Activated CD4-positive, CD25-positive, alpha-beta regulatory T cell treated with anti-CD3 and anti-CD28 coated beads, Interleukin-2, amount 50 U/mL, for 24 hours (primary cell): ENCODE measurements around the gene ERICH2.

Source experiments
- ATAC-seq, 2 donors: fragments of 150-1000 bp; cut with Tn5 transposase; one replicate each; pipeline ENCODE4 v1.10.0; 2021; ENCODE audit warnings: mild to moderate bottlenecking in 1 of 2, moderate library complexity in 1 of 2

ERICH2 gene

DNA sequence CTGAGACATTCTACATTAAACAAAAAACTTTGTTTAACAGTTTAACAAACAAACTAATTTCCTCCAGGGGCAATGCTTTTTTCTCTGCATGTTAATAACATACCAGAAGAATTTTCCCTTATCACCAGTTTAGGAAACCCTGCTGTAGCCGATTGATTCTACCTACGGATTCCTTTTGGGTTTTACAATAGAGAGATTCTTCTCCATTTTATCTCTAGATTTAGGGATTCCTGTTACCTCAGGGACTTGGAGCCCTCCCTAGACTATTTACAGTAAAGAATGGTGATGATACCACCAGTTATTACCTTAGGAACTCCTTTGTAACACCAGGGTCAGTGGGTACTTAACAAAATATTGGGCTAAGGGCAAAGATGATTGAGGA is 5.3 kb upstream of the ERICH2 start:
- ATAC-seq, result no peak

- no peak for ATAC-seq
Observed at GRCh38 chr2:170766693-170767092, 3.5 kb upstream of the ERICH2 start.

GRCh38 chr2:170770606-170771420 is 635 bp downstream of the ERICH2 start:
- ATAC-seq, result peak; percentile 82 to 90

DNA sequence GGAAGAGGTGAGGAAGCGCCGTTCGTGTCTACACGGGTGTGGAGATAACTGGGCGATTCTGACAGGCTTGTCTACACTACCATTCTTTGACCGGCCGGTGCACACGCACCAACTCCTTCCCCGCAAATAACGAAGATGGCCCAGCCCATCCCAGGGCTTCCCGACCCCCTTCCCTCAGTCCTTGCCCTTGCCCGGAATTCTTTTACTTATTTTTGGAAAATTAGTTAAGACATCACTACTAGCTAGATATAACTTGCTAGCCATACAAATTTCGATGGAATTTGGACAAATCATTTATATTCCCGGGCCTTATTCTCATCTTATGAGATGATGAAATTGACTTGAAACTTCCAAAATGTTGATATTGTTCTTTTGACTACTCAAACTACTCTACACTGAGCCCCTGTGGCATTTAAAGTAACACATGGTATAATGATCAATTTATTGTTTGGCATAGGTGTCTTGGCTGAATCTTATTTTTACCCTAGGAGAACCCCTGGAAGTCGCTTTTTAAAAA is 1.3 kb downstream of the ERICH2 start:
- ATAC-seq, result no peak

DNA sequence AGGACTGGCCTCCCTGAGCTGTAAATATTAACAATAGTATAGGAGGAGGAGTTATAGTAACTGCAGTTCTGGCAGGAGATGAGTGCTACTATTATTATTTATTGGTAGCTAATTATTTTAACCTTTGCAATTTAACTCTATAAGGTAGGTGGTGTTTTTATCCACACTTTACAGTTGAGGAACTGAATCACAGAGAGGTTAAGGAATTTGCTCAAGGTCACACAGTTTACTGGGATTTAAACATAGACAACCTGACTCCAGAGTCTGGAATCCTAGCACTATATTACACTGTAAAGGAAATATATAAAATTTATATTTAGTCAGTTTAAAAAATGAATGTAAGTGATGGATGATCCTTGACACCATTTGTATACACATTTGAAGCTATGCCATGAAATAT is 2.1 kb downstream of the ERICH2 start:
- ATAC-seq, result no peak

DNA sequence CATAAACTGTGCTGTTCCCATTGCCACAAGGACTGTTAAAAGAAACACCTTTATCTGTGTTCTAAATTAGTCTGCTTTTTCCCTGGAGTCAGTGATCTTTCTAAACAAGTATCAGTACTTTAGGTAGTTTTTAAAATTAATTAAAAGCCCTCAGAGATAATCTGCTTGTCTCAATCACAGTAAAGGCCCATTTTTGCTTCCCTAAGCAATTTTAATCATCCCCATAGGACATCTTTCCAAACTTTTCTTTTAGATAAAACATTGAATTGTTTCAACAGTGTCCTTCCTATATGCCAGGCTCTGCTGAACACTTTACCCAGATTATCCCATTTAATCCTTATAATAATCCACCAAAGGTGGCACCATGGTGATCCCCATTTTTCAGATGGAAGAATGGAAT is 3.9 kb downstream of the ERICH2 start:
- ATAC-seq, result no peak

DNA sequence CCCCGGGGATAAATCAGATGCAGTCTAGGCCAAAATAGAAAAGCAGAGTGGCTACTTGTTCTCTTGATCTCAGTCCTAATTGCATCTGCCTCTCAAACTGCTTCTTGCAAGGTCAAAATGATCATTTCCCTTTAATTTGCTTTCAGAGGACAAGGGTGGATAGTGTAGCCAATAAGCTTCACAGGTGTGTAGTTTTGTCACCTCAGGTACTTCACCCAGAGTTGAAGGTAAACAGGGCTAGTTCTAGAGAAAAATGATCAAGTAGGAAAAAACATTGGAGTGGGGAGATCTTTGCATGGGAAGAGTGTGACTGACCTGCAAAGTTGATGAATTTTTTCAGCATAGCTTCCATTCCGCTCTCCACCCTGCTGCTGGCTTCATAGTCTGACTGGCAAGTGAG is 8.7 kb downstream of the ERICH2 start:
- ATAC-seq, result no peak

DNA sequence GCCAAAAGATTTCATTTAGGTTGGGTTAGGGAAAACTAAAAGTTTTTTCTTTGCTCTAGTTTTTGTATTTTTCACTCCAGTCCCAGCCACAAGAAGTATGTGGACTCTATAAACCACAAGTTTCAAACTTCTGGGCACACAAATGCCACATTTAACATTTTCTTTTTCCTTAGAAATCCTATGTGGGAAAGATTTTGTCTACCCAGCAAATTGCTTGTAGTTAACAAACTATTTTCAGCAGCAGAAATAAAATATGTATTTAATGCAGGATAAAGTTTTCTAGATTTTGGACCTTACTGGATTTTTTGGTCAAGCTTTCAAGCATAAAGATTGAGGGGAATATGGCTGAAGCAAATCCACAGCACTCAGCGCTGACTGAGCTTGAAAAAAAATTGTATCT is 9.1 kb downstream of the ERICH2 start:
- ATAC-seq, result no peak

DNA sequence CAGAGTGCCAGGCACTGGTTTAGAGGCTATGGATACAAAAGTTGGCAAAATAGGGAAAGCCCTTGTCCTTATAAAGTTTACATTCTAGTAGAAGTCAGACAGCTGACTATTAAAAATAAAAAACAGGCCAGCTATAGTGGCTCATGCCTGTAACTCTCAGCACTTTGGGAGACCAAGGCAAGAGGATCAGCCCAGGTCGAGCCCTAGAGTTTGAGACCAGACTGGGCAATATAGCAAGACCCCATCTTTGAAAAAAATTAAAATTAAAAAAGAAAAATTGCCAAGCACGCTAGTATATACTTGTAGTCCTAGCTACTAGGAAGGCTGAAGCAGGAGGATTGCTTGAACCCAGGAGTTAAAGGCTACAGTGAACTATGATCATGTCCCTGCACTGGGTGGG is 12.5 kb downstream of the ERICH2 start:
- no peak for ATAC-seq

- ATAC-seq, result no peak
Observed at GRCh38 chr2:170783549-170783948, 13.4 kb downstream of the ERICH2 start.

DNA sequence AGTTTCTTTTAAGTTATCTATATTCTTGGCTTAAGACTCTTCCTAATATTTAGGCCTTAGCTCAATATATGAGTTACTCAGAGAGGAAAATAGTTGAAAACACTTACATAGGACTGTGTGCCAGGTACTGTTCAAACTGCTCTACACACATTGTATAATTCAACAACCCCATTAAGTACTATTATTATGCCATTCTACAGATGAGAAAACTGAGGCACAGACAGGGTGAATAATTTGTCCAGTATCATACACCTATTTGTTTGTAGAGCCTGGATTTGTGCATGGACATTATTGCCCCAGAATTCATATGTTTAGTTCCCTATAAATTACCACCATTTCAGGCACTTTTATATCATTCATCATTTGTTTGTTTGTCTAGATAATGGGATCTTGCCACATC is 28.8 kb downstream of the ERICH2 start:
- ATAC-seq, result no peak

GRCh38 chr2:170806548-170806947 is 36.4 kb downstream of the ERICH2 start:
- ATAC-seq, result no peak

- ATAC-seq, result no peak
Observed at GRCh38 chr2:170812710-170813600, 42.8 kb downstream of the ERICH2 start.

DNA sequence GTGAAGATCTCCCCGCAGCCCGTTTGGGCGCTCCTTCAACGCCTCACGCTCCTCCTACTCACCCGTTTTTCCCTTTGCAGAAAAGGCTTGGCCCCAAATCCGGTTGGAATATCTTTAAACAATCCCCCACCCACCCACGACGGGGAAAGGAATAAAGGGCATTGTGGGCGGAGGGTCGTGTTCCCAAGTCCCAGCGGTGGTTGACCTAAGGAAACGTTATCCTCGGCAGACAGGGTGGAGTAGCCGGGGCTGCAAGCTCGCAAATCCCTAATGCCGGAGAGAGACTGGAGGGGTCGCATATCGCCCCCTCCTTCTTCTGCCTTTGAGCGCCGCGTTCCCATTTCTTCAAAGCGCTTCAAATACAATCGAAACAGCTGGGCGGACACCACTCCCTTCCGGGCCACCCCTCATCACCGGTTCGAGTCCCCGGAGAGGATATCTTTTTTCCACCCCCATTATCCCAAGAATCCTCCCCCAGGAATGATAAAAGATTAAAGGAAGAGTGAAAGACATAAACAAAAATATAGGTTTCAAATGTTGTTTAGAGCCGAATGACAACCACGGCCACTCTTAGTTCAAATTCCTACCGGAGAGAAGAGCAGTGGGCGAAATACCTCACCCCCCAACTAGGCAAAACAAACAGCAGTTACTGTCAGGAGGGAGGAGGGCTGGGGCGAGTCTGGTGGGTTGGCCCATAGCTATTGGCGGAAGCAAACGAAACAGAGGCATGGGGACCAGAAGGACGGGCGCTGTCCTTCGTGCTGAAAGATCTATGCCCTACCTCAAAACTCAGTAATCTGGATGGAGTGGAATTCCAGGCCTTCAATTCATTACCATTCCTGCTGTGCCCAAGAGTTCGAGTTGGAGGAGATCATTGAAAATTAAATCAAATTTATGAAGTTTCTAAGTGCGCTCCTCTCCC is 43.7 kb downstream of the ERICH2 start:
- ATAC-seq, result no peak

- no peak for ATAC-seq
Observed at GRCh38 chr2:170814533-170815230, 44.5 kb downstream of the ERICH2 start.

DNA sequence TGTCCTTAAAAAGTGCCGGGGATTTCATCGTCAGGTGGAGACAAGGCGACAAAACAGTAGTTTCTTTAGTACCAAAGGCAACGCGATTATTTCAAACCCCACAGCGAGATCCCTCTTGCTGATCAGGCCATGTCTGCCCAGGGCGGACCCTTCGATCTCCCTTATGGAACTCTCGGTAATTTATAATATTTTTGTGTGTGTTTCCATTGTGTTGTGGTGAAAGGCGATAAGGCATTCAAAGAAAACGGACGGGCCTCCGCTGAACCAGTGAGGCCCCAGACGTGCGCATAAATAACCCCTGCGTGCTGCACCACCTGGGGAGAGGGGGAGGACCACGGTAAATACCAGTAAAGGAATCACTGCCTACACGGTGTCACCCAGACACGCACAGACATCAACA is 45.1 kb downstream of the ERICH2 start:
- ATAC-seq, result no peak

GRCh38 chr2:170815746-170816503 is 45.7 kb downstream of the ERICH2 start:
- ATAC-seq, result peak; percentile 51 to 61

- peak; percentile 54 to 63 for ATAC-seq
Observed at GRCh38 chr2:170816504-170817092, 46.4 kb downstream of the ERICH2 start, which contains the start of gene GAD1. TSS of gene GAD1 (plus strand) at chr2:170816887. CDS start at chr2:170818592, 1,705 bp downstream.

GRCh38 chr2:170817093-170818035 is 47.2 kb downstream of the ERICH2 start:
- ATAC-seq, result no peak
